KOPT-K1 (cell line): ENCODE measurements around the gene RGS10.

Experiments used
- H3K27ac ChIP-seq: fragments of 200-600 bp; sonication (generic); 2 replicates; pipeline ENCODE4 v1.5.1; 2016; ENCODE audit warnings: antibody characterized with exemption, mild to moderate bottlenecking, low read depth, low read length; ENCODE audit not compliant: poor library complexity, severe bottlenecking
- H3K36me3 ChIP-seq: fragments of 200-600 bp; sonication (generic); 2 replicates; pipeline ENCODE4 v1.5.1; 2017; ENCODE audit warnings: antibody characterized with exemption, mild to moderate bottlenecking, low read length, moderate library complexity; ENCODE audit not compliant: insufficient read depth
- H3K9me3 ChIP-seq: fragments of 200-600 bp; sonication (generic); 2 replicates; pipeline ENCODE4 v1.5.1; 2017; ENCODE audit warnings: antibody characterized with exemption, low read length, mild to moderate bottlenecking; ENCODE audit not compliant: insufficient read depth, poor library complexity, severe bottlenecking

The RGS10 gene

DNA sequence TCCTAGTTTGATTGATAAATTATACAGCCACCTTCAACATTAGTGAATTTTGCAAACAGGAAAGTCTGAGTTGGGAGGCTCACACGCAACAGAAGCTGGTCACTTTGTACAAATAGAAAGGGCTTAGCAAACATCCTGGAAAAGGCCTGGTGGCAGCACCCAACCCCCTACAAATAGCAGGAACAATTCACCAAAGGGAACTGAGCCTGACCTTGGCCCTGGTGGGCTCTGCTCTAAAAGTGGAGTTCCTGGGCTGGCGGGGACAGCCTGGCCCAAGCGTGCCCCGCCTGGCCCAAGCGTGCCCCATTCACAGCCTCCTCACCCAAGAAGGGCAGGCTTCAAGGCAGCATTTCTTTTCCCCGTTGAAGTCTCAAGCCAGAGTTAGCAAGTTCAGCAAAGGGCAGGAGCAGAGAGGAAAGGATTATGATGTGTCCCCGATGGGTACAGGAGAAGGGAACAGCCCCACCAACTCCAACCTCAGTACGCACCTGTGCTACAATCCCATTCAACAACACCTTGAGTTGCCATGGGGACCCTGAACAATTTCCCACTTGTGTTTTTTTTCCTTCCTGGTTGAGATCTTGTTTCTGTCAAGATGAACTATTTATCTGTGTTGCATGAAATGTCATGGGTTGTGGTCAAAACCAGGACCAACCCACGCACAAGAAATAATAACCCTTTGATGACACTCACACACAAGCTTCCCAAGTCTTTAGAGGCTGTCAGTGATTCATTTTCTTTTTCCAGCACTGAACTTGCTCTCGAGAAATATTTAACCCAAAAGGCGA, 43.4 kb downstream of the RGS10 start:
- peaks cover 37% of the 10 kb centered on the region for H3K36me3 ChIP-seq
- no peaks in the 10 kb centered on the region for H3K9me3 ChIP-seq
- peak overlapping the region; percentile 25 for H3K27ac ChIP-seq

DNA sequence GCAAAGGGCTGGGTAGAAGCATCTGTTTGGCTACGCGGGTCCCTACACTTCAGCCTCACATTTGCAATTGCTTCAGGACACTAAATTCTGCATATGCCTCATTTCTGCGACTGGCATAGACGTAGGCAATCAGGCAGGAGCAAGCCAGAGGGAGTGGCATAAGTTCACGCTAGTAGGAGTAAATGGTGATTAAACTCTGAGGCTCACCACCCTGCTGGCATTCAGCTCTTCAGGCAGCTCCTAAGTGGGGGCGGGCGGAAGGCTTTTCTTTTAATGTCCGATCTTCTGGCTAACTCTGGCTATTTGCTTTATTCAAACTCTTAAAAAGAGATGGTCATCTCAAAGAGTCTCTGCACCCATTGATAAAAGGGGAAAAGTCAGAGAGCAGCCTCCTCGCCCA, 45.3 kb downstream of the RGS10 start:
- H3K9me3 ChIP-seq = no peaks in the 10 kb centered on the region
- H3K36me3 ChIP-seq = peaks cover 28% of the 10 kb centered on the region
- H3K27ac ChIP-seq = no peak overlapping the region

- Histone ChIP-seq H3K27ac (peak overlapping the region; percentile 26), H3K9me3 (no peaks in the 10 kb centered on the region), H3K36me3 (peaks cover 28% of the 10 kb centered on the region)
Observed at GRCh38 chr10:119496273-119496672, 46.2 kb downstream of the RGS10 start.

DNA sequence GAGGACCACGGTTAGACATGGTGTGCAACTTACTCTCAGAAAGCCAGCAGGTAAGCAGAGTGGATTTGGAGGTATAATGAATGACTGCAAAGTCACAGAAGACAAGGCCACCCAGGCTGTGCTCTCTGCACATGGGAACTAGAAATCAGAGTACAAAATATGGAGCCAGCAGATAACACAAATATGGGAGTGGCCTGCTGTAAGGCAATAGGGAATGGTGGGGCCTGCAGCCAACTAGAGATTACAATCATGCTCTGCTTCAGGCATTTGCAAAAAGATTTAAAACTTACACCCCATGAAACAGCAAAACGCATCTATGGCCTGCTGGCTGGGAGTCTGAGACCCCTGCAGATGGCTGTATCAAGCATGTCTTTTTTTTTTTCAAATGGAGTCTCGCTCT, 47.0 kb downstream of the RGS10 start:
- Histone ChIP-seq H3K36me3 (peaks cover 24% of the 10 kb centered on the region), H3K9me3 (no peaks in the 10 kb centered on the region), H3K27ac (no peak overlapping the region)

GRCh38 chr10:119495021-119495505, 47.5 kb downstream of the RGS10 start:
- no peaks in the 10 kb centered on the region for H3K9me3 ChIP-seq
- H3K36me3 ChIP-seq = peaks cover 20% of the 10 kb centered on the region
- H3K27ac ChIP-seq = no peak overlapping the region

DNA sequence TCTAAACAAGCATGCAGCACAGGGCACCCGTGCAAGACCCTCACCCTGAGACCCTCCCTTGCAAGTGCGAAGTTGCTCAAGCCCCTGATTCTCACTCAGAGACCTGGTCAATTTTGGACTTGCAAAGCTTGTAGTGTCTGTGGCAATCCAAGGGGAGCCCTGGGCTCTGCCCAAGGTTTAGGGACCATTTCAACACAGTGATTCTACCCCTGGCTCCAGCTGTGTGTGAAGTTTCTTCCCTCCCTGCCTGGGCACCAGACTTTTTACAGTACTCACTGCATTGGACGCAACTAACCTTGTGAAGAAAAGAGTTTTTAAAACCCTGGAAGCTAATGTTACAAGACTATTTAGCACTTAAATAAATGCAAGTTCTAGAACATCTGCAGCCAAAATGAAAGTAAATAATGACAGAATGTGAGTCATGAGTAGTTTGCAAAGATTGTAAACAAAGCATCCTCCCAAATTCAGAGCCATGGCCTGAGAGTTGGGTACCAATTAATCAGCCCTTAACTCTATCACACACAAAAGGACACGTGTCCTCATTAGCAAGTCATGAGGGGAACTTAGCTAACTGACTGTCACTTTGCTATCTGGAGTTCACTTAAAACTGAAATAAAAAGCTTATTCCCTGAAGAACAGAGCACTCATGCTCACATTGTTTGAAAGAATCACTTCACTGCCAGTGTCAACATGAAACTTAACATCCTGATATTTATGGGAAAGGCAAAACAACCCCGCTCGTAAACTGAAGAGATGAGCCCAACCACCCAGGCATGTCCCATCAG, 48.1 kb downstream of the RGS10 start:
- Histone ChIP-seq H3K27ac (peak overlapping the region; percentile 41), H3K9me3 (no peaks in the 10 kb centered on the region), H3K36me3 (peaks cover 13% of the 10 kb centered on the region)

GRCh38 chr10:119493155-119493554, 49.4 kb downstream of the RGS10 start:
- Histone ChIP-seq H3K27ac (no peak overlapping the region), H3K9me3 (no peaks in the 10 kb centered on the region)

DNA sequence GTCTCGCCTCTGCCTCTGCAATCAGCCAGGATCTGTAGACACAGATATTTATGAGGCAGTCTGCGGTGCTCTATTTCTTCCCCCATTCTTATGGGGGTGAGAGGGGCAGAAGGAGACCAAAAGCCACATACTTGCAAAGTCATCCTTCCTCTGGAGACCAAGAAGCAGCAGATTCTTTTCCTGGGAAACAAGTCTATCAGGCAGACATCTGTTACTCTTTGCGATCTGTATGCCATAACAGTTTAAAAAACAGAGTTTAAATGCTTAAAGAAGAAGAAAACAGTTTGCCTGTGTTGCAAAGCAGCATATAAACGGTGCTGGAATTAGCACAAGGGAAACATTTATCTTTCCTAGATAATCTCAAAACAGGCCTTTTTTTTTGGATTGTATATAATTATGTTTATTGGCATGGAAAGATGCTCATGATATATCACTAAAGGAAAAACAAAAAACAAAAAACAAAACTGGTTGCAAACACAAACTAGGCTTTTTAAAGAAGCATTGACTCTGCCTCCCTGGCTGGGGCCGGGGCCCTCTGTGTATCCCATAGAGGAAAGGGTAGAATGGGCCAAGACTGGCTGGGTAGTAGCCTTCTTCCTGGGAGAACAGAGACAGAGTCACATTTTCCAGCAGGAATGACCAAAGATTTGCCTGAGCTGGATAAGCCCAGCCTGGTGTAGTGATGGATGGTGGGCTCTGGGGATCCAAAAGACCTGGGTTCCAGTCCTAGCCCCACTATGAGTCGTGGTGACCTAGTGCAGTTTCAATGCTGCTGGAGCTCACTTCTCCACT, 50.4 kb downstream of the RGS10 start:
- H3K9me3 ChIP-seq = no peaks in the 10 kb centered on the region
- peak overlapping the region; percentile 38 for H3K27ac ChIP-seq
- no peaks in the 10 kb centered on the region for H3K36me3 ChIP-seq

More at GRCh38 chr10:119493155-119493554, 49.4 kb downstream of the RGS10 start:
- peaks cover under 1% of the 10 kb centered on the region; the same call in 1 of the 2 replicates for H3K36me3 ChIP-seq

DNA sequence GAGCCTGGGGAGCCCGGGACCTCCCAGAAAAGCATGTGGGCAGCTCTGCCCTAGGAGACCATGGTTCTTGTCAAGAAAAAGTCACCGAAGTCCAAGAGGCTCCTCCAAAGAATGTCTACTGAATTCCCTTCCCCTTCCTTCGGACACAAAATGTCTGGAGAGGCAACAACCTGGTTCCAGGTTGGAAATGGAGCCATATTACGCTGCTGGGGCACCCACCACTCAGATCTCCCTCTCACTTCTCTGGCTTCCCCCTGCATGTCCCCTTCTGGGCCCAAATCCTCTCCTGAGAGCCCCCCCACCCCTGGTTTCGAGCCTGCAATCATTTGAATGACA, 52.6 kb downstream of the RGS10 start:
- Histone ChIP-seq H3K36me3 (no peaks in the 10 kb centered on the region), H3K27ac (peak overlapping the region; percentile 85), H3K9me3 (no peaks in the 10 kb centered on the region)

GRCh38 chr10:119488675-119489074, 53.8 kb downstream of the RGS10 start:
- H3K36me3 ChIP-seq = no peaks in the 10 kb centered on the region
- peak overlapping the region; percentile 85 for H3K27ac ChIP-seq
- no peaks in the 10 kb centered on the region for H3K9me3 ChIP-seq

GRCh38 chr10:119483839-119484238, 58.7 kb downstream of the RGS10 start:
- H3K9me3 ChIP-seq = no peaks in the 10 kb centered on the region
- no peaks in the 10 kb centered on the region for H3K36me3 ChIP-seq
- no peak overlapping the region for H3K27ac ChIP-seq

GRCh38 chr10:119483001-119483400, 59.5 kb downstream of the RGS10 start:
- no peaks in the 10 kb centered on the region for H3K9me3 ChIP-seq

GRCh38 chr10:119481781-119482426, 60.6 kb downstream of the RGS10 start:
- no peak overlapping the region for H3K27ac ChIP-seq
- H3K9me3 ChIP-seq = no peaks in the 10 kb centered on the region

More at GRCh38 chr10:119483001-119483400, 59.5 kb downstream of the RGS10 start:
- Histone ChIP-seq H3K27ac (no peak overlapping the region), H3K36me3 (no peaks in the 10 kb centered on the region)

GRCh38 chr10:119480667-119481066, 61.9 kb downstream of the RGS10 start:
- no peak overlapping the region for H3K27ac ChIP-seq
- H3K36me3 ChIP-seq = no peaks in the 10 kb centered on the region
- no peaks in the 10 kb centered on the region for H3K9me3 ChIP-seq

More at GRCh38 chr10:119481781-119482426, 60.6 kb downstream of the RGS10 start:
- no peaks in the 10 kb centered on the region for H3K36me3 ChIP-seq
